MM.1S (cell line): ENCODE results near the gene ZNF791.

Source experiments
- DNase-seq: peaks from one replicate; pipeline ENCODE4 v3.0.0-alpha.2; 2015
- H2AFZ ChIP-seq: fragments of 300-600 bp; sonication (generic); 2 replicates; pipeline ENCODE4 v1.6.0; 2016; ENCODE audit warnings: antibody characterized with exemption, low read length
- H3F3A ChIP-seq: fragments of 300-600 bp; sonication (generic); 2 replicates; pipeline ENCODE4 v1.6.1; 2016; ENCODE audit warnings: mild to moderate bottlenecking, antibody characterized with exemption, low read length, moderate library complexity, mixed read lengths; ENCODE audit not compliant: insufficient read depth
- H3K27ac ChIP-seq: fragments of 300-600 bp; sonication (generic); 2 replicates; pipeline ENCODE4 v1.5.1; 2016; ENCODE audit warnings: mild to moderate bottlenecking, low read length
- H3K27me3 ChIP-seq: fragments of 300-600 bp; sonication (generic); replicated peaks from 2 replicates; pipeline ENCODE4 v1.6.0; 2016; ENCODE audit warnings: low read length; ENCODE audit not compliant: insufficient read depth
- H3K36me3 ChIP-seq: fragments of 300-600 bp; sonication (generic); replicated peaks from 2 replicates; pipeline ENCODE4 v1.6.1; 2016; ENCODE audit warnings: mild to moderate bottlenecking, low read length, mixed read lengths; ENCODE audit not compliant: insufficient read depth
- H3K4me1 ChIP-seq: fragments of 300-600 bp; sonication (generic); 2 replicates; pipeline ENCODE4 v1.6.1; 2016; ENCODE audit warnings: low read length, mixed read lengths
- H3K4me2 ChIP-seq: fragments of 300-600 bp; sonication (generic); 2 replicates; pipeline ENCODE4 v1.6.0; 2016; ENCODE audit warnings: low read depth, low read length
- H3K4me3 ChIP-seq: fragments of 300-600 bp; sonication (generic); 2 replicates; pipeline ENCODE4 v1.5.1; 2016; ENCODE audit warnings: low read length, mixed read lengths
- H3K79me2 ChIP-seq: fragments of 300-600 bp; sonication (generic); 2 replicates; pipeline ENCODE4 v1.6.1; 2016; ENCODE audit warnings: mixed run types, low read length, mixed read lengths
- H3K9ac ChIP-seq: fragments of 300-600 bp; sonication (generic); 2 replicates; pipeline ENCODE4 v1.6.1; 2016; ENCODE audit warnings: low read length, mixed read lengths
- H3K9me2 ChIP-seq: fragments of 300-600 bp; sonication (generic); replicated peaks from 2 replicates; pipeline ENCODE4 v1.6.1; 2016; ENCODE audit warnings: mild to moderate bottlenecking, low read length, mixed read lengths; ENCODE audit not compliant: insufficient read depth
- H3K9me3 ChIP-seq: fragments of 300-600 bp; sonication (generic); replicated peaks from 2 replicates; pipeline ENCODE4 v1.6.1; 2016; ENCODE audit warnings: mild to moderate bottlenecking, low read length, mixed read lengths; ENCODE audit not compliant: insufficient read depth
- H4K20me1 ChIP-seq: fragments of 300-600 bp; sonication (generic); 2 replicates; pipeline ENCODE4 v1.6.1; 2016; ENCODE audit warnings: mild to moderate bottlenecking, low read length, moderate library complexity, mixed read lengths; ENCODE audit not compliant: insufficient read depth
- EZH2 ChIP-seq: fragments of 300-600 bp; sonication (generic); optimal IDR thresholded peaks from 2 replicates; pipeline ENCODE3; 2017; ENCODE audit warnings: low read depth, mild to moderate bottlenecking, antibody characterized with exemption, low read length, mixed read lengths
- EZH2phosphoT487 ChIP-seq: fragments of 300-600 bp; sonication (generic); IDR thresholded peaks from 2 replicates; pipeline ENCODE4 v1.6.1; 2018; ENCODE audit warnings: antibody characterized with exemption, low read length
- TF ChIP-seq, protein P1 (sequence below): fragments of 300-600 bp; sonication (generic); IDR thresholded peaks from 2 replicates; pipeline ENCODE4 v1.5.1; 2016; ENCODE audit warnings: antibody characterized with exemption, low read length, mixed read lengths

The ZNF791 gene

DNA sequence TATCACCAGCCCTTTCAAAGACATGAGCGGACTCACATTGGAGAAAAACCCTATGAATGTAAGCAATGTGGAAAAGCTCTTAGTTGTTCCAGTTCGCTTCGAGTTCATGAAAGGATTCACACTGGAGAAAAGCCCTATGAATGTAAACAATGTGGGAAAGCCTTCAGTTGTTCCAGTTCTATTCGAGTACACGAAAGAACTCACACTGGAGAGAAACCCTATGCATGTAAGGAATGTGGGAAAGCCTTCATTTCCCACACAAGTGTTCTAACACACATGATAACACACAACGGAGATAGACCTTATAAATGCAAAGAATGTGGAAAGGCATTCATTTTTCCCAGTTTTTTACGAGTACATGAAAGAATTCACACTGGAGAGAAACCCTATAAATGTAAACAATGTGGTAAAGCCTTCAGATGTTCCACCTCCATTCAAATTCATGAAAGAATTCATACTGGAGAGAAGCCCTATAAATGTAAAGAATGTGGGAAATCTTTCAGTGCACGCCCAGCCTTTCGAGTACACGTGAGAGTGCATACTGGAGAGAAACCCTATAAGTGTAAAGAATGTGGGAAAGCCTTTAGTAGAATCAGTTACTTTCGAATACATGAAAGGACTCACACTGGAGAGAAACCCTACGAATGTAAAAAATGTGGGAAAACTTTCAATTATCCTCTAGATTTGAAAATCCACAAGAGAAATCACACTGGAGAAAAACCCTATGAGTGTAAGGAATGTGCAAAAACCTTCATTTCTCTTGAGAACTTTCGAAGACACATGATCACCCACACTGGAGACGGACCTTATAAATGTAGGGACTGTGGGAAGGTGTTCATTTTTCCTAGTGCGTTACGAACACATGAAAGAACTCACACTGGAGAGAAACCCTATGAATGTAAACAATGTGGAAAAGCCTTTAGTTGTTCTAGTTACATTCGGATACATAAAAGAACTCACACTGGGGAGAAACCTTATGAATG is 17.6 kb downstream of the ZNF791 start:
- no peak overlapping the region for H3K4me3 ChIP-seq
- TF ChIP-seq, protein P1, sequence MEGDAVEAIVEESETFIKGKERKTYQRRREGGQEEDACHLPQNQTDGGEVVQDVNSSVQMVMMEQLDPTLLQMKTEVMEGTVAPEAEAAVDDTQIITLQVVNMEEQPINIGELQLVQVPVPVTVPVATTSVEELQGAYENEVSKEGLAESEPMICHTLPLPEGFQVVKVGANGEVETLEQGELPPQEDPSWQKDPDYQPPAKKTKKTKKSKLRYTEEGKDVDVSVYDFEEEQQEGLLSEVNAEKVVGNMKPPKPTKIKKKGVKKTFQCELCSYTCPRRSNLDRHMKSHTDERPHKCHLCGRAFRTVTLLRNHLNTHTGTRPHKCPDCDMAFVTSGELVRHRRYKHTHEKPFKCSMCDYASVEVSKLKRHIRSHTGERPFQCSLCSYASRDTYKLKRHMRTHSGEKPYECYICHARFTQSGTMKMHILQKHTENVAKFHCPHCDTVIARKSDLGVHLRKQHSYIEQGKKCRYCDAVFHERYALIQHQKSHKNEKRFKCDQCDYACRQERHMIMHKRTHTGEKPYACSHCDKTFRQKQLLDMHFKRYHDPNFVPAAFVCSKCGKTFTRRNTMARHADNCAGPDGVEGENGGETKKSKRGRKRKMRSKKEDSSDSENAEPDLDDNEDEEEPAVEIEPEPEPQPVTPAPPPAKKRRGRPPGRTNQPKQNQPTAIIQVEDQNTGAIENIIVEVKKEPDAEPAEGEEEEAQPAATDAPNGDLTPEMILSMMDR: no peak
- TF ChIP-seq EZH2phosphoT487 (no peak), EZH2 (no peak)
- no peak for DNase-seq
- H3K9ac ChIP-seq: no peak overlapping the region
- no peak overlapping the region for H2AFZ ChIP-seq
- no peaks in the 10 kb centered on the region for H3K9me3 ChIP-seq
- no peak overlapping the region for H3K27ac ChIP-seq
- no peaks in the 10 kb centered on the region for H3K9me2 ChIP-seq
- H3K27me3 ChIP-seq: no peaks in the 10 kb centered on the region
- H3K79me2 ChIP-seq: peaks cover 22% of the 10 kb centered on the region
- peaks cover 3% of the 10 kb centered on the region; the same call in 1 of the 2 replicates for H3F3A ChIP-seq
- H4K20me1 ChIP-seq: no peaks in the 10 kb centered on the region
- H3K36me3 ChIP-seq: peaks cover 34% of the 10 kb centered on the region
- no peak overlapping the region for H3K4me2 ChIP-seq
- no peaks in the 10 kb centered on the region for H3K4me1 ChIP-seq

DNA sequence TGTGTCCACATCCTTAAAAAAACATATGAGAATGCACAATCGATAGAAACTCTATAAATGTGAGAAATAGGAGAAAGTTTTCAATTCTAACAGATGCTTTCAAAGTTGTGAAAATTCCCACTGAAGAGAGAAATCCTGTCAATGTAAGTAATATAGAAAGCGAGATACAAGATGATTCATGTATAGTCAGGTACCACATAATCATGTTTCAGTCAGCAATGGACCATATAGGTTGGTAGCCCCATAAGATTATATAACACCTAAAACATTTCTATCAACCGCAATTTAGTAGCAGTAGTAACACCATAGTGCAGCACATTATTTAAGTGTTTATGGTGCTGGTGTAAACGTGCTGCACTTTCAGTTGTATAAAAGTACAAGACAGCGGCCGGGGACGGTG is 18.5 kb downstream of the ZNF791 start:
- no peaks in the 10 kb centered on the region for H3K9me2 ChIP-seq

DNA sequence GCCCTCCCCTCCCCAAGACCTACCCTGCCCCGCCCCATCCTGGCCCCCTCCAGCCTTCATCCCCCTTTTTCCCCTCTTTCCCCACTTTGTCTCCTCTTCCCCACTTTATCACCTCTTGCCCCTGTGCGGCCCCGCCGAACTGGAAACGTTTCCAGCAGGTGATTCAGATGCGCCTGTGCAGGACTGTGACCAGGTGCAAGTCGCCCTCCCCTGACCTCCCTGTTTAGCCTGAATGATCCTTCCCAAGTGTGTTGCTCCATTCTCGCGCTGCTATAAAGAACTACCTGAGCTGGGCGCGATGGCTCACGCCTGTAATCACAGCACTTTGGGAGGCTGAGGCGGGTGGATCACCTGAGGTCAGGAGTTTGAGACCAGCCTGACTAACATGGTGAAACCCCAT is 25.9 kb downstream of the ZNF791 start:
- Histone ChIP-seq H3K79me2 (no peaks in the 10 kb centered on the region), H3K36me3 (no peaks in the 10 kb centered on the region), H3K27me3 (no peaks in the 10 kb centered on the region), H3K27ac (no peak overlapping the region), H3K9me2 (no peaks in the 10 kb centered on the region), H3K9me3 (no peaks in the 10 kb centered on the region), H3K4me1 (no peaks in the 10 kb centered on the region), H3K9ac (no peak overlapping the region), H3K4me3 (no peak overlapping the region), H3F3A (no peaks in the 10 kb centered on the region; the same call in 1 of the 2 replicates), H4K20me1 (no peaks in the 10 kb centered on the region), H2AFZ (no peak overlapping the region), H3K4me2 (no peak overlapping the region)
- no peak for DNase-seq
- TF ChIP-seq EZH2: no peak
- TF ChIP-seq, protein P1: no peak
- no peak for TF ChIP-seq EZH2phosphoT487

More for the DNA sequence above, 18.5 kb downstream of the ZNF791 start:
- Histone ChIP-seq H3K27me3 (no peaks in the 10 kb centered on the region), H3K4me1 (no peaks in the 10 kb centered on the region), H3K9ac (no peak overlapping the region), H4K20me1 (no peaks in the 10 kb centered on the region), H3K27ac (no peak overlapping the region), H3K4me2 (no peak overlapping the region), H2AFZ (no peak overlapping the region), H3K4me3 (no peak overlapping the region), H3K79me2 (peaks cover 18% of the 10 kb centered on the region), H3K36me3 (peaks cover 34% of the 10 kb centered on the region), H3F3A (peaks cover 3% of the 10 kb centered on the region; the same call in 1 of the 2 replicates), H3K9me3 (no peaks in the 10 kb centered on the region)
- DNase-seq: no peak
- no peak for TF ChIP-seq EZH2phosphoT487
- TF ChIP-seq EZH2: no peak
- TF ChIP-seq, protein P1: no peak
